HUDEP-2 (cell line): ENCODE data around the gene C12orf56.
"Not testable (repeated sequence)": the region's sequence is repeated elsewhere in the genome, so short reads cannot be mapped to it uniquely, and the experiment has no call there.

Experiments used
- DNase-seq, 76 experiments: peaks; one replicate each; lab custom pipeline; 2025; ENCODE audit not compliant: unreplicated experiment in 76 of 76; lab: John Stamatoyannopoulos, UW

Gene C12orf56

GRCh38 chr12:64387197-64387816 is 3.3 kb downstream of the C12orf56 start:
- DNase-seq, result no peak

GRCh38 chr12:64385468-64385867 is 5.1 kb downstream of the C12orf56 start:
- no peak for DNase-seq

GRCh38 chr12:64385019-64385418 is 5.5 kb downstream of the C12orf56 start:
- DNase-seq, result no peak

- no peak for DNase-seq
These were observed 6.9 kb downstream of the C12orf56 start for GRCh38 chr12:64383675-64384074.

- no peak for DNase-seq
These were observed 27.7 kb downstream of the C12orf56 start for GRCh38 chr12:64362721-64363305.

GRCh38 chr12:64361173-64361572 is 29.4 kb downstream of the C12orf56 start:
- DNase-seq, result not testable (repeated sequence)

GRCh38 chr12:64356209-64356608 is 34.3 kb downstream of the C12orf56 start:
- DNase-seq, result not testable (repeated sequence)

GRCh38 chr12:64352181-64352580 is 38.4 kb downstream of the C12orf56 start:
- no peak for DNase-seq

- DNase-seq, result no peak
These were observed 39.3 kb downstream of the C12orf56 start for GRCh38 chr12:64351265-64351664.

- DNase-seq, result no peak
These were observed 42.9 kb downstream of the C12orf56 start for GRCh38 chr12:64347630-64348029.

GRCh38 chr12:64344631-64345030 is 45.9 kb downstream of the C12orf56 start:
- DNase-seq, result not testable (repeated sequence)

GRCh38 chr12:64340546-64340945 is 50.0 kb downstream of the C12orf56 start:
- DNase-seq, result not testable (repeated sequence)

GRCh38 chr12:64335886-64336466 is 54.6 kb downstream of the C12orf56 start:
- no peak for DNase-seq

GRCh38 chr12:64332938-64333337 is 57.6 kb downstream of the C12orf56 start:
- no peak for DNase-seq

GRCh38 chr12:64332296-64332695 is 58.3 kb downstream of the C12orf56 start:
- DNase-seq, result no peak

- not testable (repeated sequence) for DNase-seq
These were observed 61.4 kb downstream of the C12orf56 start for GRCh38 chr12:64329031-64329710.

- no peak for DNase-seq
These were observed 65.5 kb downstream of the C12orf56 start for GRCh38 chr12:64325055-64325454.

- DNase-seq, result no peak
These were observed 66.9 kb downstream of the C12orf56 start for GRCh38 chr12:64323476-64324225.

GRCh38 chr12:64323006-64323405 is 67.6 kb downstream of the C12orf56 start:
- no peak for DNase-seq

- DNase-seq, result no peak
These were observed 69.9 kb downstream of the C12orf56 start for GRCh38 chr12:64320611-64321010.
